GM21360 (cell line): ENCODE data around the gene DEXI.
"Not testable (repeated sequence)": the region's sequence is repeated elsewhere in the genome, so short reads cannot be mapped to it uniquely, and the experiment has no call there.

ENCODE experiments used
- ATAC-seq: cut with Tn5 transposase; IDR thresholded peaks from one replicate; pipeline ENCODE4 v1.9.1; 2021; ENCODE audit warnings: mild to moderate bottlenecking, moderate library complexity; ENCODE audit not compliant: unreplicated experiment

DEXI gene

DNA sequence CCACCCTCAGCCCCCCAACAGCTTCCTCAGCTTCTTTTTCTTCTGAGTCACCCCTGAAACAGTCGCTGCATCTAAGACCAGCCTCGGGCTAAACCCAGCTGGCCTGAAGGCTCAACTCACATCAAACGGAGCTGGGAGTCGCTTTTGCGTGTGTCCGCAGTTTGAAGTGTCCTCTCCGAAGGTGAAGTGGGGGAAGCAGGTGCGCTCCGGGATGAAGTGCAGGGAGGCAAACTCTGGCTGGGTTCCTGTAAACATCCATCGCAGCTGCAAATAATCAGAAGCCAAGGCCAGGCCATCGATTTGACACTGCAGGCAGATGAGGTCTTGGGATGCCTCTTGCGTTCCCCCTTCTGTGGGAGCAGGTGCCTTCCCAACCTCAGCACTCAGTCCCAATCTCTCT lies 13.2 kb downstream of the DEXI start:
- ATAC-seq, result not testable (repeated sequence)

DNA sequence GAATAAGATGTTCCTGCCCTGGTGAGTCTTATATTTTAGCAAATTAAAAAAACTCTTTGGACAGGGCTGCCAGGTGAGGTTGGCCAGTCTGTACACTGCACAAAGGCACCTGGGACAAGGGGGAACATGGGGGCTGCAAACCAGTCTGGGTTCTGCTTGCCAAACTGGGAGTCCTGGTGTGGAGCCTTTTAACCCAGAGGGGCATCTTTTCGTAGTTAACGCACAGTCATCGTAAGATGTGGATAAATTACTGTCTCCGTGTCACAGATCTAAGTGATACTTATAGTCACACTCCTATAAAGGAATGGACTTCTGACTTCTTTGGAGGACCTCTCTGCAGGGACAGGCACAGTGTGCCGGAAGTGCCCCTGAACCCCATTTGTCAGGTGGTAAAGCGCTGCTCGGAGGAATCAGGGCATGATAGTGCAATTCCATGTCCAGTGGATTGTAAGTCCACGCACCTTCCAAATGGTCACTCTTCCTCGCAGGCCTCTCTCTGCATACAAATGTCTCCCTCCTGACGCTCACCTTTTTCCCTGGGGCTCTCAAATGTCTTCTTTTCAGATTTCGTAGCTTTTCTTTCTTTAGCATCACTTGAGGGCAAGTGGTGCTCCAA lies 14.7 kb downstream of the DEXI start:
- ATAC-seq, result no peak

DNA sequence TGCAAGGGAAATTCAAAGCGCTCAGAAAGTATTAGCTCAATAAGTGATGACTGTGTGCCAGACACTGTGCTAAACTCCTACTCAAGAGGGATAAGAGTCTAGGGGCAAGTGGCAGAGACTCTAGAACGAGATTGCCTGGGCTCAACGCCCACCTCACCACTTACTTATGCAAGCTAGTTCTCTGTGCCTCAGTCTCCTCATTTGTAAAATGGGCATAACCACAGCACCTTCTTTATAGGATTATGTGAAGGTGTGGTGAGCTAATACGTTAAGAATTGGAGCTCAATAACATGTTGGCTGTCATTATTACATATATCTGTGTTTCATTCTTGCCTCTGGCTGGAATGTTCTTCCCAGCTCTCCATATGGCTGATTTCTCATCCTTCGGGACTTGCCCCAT lies 15.4 kb downstream of the DEXI start:
- ATAC-seq, result no peak

DNA sequence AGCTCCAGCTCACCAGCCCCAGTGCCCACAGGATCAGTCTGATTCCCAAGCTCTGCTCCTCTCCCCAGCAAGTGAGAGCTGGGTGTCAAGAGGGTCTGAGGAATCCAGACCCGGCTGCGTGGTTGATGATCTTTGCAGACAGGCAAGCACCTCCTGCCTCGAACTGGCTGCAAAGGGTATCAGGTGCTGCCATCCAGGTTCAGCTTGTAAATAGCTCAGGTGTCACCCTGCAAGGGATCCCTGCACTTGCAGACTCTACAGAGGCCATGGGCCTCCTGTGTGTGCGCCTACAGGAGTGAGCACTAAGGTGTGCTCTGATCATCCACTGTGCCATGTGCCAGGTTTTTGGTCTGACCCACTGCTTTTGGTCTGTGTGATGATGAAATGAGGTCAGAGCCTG lies 16.2 kb downstream of the DEXI start:
- no peak for ATAC-seq

DNA sequence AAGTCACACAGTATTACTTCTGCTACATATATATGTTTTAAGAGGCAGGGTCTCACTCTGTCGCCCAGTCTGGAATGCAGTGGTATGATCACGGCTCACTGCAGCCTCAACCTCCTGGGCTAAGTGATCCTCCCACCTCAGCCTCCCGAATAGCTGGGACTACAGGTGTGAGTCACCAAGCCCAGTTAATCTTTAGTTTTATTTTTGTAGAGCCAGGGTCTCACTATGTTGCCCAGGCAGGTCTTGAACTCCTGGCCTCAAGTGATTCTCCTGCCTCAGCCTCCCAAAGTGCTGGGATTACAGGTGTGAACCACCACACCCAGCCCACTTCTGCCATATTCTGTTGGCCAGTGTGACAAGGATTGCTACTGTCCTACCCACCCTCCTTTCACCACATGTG lies 17.0 kb downstream of the DEXI start:
- ATAC-seq, result not testable (repeated sequence)

DNA sequence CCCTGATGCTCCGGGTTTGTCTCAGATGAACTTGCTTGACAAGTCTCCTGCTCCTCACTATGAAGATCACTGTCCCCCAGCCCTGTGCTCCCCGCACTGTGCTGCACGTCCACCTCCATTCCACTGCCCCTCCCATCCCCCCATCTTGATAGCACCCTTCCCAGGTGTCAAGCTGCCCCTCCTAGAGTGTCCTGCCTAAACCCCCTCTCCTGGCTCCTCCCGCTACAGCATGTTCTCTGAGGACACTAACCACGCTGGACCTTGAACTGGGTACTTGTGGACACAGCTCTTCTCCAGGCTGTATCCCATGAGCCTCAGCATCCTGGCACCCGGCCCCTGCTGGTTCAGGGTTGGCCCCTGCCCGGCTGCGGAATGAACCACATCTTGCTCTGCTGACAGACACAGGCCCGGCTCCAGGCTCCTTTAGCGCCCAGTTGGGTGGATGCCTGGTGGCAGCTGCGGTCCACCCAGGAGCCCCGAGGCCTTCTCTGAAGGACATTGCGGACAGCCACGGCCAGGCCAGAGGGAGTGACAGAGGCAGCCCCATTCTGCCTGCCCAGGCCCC lies 18.5 kb downstream of the DEXI start:
- ATAC-seq, result no peak

DNA sequence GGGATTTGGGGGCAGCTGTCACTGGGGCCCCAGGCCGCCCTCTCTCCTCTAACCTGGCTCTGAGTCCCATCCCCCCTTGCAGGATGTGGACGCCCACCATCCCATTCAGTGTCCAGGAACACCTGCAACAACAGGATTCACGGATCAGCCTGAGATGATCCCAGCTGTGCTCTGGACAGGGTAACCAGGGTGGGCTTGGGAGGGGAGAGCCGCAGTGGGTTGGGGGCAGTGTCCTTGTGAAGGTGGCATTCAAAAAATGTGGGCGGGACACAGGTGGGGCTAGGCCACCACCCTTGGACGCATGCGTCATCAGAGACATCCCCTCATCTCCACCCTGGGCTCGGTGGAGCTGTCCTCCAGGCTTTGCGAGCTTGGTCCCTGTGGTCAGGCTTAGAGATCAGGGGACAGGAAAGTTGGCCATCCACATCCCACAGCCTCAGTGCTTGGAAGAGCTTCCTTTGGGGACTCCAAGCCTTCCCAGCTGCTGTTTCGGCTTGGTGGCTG lies 19.1 kb downstream of the DEXI start:
- ATAC-seq, result no peak

DNA sequence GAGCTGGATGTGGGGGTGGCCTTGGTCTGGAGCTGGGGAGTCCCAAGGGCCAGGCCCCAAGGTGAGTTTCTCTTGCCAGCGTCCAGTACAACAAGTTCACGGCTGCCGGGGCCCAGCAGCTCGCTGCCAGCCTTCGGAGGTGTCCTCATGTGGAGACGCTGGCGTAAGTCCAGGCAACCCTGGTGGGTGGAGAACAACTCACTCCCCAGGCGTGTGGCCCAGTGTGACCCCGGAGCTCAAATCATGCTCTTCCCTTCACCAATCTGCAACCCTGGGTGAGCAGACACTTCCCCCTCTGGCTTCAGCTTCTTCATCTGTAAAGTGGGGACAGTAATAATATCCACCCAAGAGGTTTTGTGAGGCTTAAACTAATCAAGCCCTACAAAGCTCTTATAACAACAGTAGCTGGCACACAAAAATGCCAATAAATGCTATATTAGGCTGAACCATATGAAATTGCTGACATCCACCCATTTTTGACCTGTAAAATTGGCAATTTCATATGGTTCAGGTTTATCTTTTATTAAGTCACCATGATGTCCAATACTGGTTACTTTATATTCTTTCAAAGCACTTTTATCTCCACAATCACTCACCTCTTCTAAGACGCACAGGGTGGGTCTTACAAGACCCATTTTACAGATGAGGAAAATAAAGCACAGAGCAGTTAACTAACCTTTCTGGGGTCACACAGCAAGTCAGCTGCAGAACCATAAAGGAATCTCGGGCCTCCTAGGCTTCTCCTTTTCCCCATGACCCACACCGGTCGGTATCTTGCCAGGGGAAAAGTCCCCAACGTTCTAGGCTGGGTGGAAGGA lies 19.7 kb downstream of the DEXI start:
- no peak for ATAC-seq

DNA sequence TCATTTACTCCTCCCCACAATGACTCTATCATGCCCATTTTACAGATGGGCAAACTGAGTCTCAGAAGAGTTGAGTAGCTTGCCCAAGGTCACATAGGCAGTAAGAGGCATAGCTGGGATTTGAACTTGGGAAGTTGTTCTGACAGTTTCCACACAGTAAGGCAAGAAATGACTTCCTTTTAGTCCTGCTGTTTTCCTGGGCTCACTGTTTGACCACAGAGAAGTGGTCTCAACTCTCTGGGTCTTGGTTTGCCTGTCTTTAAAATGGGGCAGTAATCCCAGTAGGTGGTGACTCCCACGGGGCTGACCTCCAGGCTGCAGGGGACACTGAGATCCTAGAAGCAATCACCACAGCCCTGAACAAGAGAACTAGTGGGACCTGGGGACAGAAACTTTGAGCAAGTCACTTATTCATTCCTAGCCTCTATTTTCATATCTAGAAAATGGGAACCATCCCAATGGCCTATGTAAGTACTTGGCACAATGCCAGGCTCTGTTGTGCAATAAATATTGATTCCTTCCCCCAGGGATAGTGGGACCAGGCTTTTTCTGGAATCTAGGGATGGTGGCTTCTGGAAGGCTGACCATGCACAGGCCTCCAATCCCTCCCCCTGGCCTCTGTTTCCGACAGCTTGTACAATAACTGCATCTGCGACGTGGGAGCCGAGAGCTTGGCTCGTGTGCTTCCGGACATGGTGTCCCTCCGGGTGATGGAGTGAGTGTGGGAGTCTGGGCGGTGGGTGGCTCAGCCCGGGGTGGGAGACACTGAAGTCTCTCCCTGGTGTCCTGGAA lies 20.5 kb downstream of the DEXI start:
- no peak for ATAC-seq

DNA sequence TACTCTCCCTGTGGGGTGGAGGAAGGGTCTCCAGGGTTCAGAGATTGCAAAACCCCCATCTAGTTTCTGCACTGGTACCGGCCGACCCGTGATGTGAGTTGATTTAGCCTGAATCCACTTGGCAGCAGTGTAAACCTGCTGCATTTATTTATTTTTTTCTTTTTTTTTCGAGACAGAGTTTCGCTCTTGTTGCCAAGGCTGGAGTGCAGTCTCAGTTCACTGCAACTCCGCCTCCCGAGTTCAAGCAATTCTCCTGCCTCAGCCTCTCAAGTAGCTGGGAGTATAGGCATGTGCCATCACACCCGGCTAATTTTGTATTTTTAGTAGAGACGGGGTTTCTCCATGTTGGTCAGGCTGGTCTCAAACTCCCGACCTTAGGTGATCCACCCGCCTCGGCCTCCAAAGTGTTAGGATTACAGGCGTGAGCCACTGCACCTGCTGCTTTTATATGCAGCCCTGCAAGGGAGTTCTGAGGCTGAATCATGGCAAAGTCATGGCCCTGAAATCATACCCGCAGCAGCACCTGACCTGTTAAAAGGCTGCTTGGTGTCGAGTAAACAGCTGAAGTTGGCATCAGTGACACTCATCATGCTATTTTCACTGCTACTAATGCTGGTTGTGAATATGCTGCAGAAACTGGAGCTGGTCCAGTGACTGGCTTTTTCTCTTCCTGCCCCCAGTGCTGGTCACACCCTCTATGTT lies 21.4 kb downstream of the DEXI start:
- ATAC-seq, result no peak

DNA sequence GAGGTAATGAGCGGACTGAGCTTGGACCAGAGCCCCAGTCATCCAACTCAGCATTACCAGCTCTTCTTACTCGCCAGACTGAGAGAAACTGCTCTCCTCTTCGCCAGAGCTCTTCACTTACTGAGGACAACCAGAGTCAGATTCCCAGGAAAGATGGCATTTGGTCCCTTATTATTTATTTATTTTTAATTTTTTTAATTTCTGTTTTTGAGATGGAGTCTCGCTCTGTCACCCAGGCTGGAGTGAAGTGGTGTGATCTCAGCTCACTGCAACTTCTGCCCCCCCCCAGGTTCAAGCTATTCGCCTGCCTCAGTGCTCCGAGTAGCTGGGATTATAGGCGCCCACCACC lies 23.3 kb downstream of the DEXI start:
- no peak for ATAC-seq

DNA sequence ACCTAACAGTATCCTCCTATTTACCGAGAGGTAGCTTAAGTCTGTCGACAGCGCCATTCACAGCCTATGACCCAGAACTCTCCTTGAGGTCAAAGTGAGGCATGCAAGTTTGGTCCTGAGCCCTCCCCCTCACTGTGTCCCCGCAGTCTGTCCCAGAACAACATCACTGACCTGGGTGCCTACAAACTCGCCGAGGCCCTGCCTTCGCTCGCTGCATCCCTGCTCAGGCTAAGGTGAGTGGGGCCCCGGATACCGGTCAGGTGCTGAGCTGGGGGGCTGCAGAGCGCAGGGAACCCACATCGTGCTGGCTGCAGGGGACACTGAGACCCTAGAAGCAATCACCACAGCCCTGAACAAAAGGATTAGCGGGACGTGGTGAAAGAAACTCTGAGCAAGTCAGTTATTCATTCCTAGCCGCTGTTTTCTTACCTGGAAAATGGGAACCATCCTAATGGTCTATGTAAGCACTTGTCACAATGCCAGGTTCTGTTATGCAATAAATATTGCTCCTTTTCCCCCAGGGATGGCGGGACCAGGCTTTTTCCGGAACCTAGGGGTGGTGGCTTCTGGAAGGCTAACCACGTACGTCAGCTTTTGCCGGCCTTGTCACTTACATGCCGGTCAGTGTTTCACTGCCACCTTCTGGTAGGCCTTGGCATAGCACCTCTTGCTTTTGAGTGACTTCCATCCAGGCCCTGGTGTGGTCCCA lies 23.8 kb downstream of the DEXI start:
- ATAC-seq, result no peak

DNA sequence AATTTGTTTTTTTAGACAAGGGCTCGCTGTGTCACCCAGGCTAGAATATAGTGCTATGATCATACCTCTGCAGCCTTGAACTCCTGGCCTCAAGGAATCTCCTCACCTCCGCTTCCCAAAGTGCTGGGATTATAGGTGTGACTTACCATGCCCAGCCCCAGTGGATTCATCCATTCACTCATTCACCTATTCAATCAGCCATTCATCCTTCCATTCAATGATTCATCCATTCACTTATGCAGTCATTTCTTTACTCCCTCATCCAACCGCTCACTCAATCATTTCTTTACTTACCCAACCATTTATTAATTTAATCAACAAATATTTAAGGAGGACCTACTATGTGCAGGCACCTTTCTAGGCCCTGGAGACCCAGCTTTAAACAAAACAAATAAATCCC lies 25.7 kb downstream of the DEXI start:
- no peak for ATAC-seq

DNA sequence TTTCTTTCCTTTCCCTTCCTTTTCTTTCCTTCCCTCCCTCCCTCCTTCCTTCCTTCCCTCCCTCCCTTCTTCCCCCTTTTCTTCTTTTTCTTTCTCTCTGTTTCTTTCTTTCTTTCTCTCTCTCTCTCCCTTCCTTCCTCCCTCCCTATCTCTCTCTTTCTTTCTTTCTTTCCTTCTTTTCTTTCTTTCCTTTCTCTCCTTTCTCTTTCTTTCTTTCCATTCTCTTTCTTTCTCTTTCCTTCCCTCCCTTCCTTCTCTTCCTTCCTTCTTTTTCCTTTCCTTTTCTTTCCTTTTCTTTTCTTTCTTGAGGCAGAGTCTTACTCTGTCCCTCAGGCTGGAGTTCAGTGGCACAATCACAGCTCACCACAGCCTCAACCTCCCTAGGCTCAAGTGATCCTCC lies 31.0 kb downstream of the DEXI start:
- ATAC-seq, result no peak

DNA sequence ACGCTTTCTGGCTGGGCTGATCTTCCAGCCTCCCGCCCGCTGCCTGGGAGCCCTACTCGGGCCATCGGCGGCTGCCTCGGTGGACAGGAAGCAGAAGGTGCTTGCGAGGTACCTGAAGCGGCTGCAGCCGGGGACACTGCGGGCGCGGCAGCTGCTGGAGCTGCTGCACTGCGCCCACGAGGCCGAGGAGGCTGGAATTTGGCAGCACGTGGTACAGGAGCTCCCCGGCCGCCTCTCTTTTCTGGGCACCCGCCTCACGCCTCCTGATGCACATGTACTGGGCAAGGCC lies 34.6 kb downstream of the DEXI start:
- no peak for ATAC-seq

DNA sequence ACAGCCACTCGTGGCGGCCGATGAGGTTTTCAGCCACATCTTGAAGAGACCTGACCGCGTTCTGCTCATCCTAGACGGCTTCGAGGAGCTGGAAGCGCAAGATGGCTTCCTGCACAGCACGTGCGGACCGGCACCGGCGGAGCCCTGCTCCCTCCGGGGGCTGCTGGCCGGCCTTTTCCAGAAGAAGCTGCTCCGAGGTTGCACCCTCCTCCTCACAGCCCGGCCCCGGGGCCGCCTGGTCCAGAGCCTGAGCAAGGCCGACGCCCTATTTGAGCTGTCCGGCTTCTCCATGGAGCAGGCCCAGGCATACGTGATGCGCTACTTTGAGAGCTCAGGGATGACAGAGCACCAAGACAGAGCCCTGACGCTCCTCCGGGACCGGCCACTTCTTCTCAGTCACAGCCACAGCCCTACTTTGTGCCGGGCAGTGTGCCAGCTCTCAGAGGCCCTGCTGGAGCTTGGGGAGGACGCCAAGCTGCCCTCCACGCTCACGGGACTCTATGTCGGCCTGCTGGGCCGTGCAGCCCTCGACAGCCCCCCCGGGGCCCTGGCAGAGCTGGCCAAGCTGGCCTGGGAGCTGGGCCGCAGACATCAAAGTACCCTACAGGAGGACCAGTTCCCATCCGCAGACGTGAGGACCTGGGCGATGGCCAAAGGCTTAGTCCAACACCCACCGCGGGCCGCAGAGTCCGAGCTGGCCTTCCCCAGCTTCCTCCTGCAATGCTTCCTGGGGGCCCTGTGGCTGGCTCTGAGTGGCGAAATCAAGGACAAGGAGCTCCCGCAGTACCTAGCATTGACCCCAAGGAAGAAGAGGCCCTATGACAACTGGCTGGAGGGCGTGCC lies 35.1 kb downstream of the DEXI start:
- no peak for ATAC-seq

DNA sequence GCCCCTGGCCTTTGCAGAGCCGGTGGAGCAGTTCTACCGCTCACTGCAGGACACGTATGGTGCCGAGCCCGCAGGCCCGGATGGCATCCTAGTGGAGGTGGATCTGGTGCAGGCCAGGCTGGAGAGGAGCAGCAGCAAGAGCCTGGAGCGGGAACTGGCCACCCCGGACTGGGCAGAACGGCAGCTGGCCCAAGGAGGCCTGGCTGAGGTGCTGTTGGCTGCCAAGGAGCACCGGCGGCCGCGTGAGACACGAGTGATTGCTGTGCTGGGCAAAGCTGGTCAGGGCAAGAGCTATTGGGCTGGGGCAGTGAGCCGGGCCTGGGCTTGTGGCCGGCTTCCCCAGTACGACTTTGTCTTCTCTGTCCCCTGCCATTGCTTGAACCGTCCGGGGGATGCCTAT lies 35.8 kb downstream of the DEXI start:
- no peak for ATAC-seq

DNA sequence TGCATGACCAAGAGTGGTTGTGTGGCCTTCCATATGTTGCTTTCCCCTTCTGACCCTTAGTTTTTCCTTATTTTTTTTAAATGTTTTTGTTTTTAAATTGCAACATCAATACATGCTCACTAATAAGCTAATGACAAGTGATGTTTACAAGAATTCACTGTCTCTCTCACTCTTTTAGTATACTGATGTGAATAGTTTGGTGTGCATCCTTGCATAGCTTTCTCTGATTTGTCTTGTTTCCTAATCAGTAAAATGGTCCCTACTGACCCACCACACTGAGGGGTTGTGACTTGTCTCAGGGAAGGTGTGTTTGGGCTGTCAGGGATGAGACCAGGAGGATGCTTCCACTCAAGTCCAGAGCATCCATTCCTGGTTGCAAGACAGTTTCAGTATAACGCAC lies 39.3 kb downstream of the DEXI start:
- ATAC-seq, result no peak

DNA sequence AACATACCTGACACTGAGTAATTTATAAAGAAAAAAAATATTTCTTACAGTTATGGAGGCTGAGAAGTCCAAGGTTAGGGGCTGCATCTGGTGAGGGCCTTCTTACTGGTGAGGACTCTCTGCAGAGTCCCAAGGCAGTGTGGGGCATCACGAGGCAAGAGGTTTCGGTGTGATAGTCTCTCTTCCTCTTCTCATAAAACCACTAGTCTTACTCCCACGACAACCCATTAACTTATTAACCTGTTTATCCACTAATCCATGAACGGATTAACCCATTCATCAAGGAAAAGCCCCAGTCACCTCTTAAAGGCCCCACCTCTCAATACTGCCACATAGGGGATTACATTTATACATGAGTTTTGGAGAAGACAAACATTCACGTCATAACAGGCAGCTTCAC lies 45.1 kb downstream of the DEXI start:
- no peak for ATAC-seq

DNA sequence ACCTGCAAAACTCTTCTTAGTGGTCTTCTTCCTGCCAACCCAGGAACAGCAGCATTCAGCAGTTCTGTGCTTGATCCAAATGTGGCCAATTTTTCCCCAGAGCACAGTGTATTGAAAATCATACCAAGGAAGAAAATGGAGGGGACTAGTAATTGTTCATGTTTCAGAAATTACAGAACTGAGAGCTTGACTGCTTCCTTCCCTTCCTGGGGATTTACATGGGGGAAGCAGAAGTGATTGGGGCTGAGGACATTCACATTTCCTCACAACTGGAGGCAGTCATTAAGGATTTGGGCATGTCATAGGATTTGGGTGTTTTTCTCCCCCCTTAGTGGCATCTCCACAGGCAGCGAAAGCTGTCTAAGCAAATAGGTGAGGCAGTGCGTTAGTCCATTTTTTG lies 45.5 kb downstream of the DEXI start:
- no peak for ATAC-seq
